ENCODE measurements around the gene TWIST2.

DNA sequence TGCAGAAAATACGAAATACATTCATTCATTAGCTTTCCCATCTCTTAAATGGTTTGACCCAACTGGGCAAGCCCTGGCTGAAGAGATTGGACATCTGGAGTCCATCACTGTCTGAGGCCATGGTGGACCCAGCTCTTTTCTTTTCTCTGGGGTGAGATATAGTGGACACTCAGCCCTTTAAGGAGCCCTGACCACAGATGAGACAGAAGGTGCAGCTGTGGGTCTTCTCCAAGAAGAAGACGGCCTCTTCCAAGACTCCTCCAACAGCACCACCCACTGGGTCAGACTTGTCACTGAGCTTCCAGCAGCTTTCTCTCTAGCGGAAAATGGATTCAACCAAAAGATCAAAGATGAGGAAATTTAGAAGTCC lies 27.2 kb downstream of the TWIST2 start:
- TF ChIP-seq RAD21 (IDR thresholded peaks at IDR 0.05; ENCODE audit: low read depth) (peak; percentile 33), TEAD4 (IDR thresholded peaks at IDR 0.05) (no peak), TAF1 (IDR thresholded peaks at IDR 0.05; ENCODE audit: low read depth) (no peak), YY1 (IDR thresholded peaks at IDR 0.05; ENCODE audit: low read depth) (no peak), MAX (IDR thresholded peaks at IDR 0.05) (no peak), EGR1 (IDR thresholded peaks at IDR 0.05) (no peak), EP300 (IDR thresholded peaks at IDR 0.05; ENCODE audit: borderline replicate concordance) (no peak), CREB1 (IDR thresholded peaks at IDR 0.05; ENCODE audit: low read depth) (no peak), NFIC (IDR thresholded peaks at IDR 0.05) (no peak), ZBTB7A (IDR thresholded peaks at IDR 0.05; ENCODE audit: low read depth) (no peak)
- TF ChIP-seq, protein P1, sequence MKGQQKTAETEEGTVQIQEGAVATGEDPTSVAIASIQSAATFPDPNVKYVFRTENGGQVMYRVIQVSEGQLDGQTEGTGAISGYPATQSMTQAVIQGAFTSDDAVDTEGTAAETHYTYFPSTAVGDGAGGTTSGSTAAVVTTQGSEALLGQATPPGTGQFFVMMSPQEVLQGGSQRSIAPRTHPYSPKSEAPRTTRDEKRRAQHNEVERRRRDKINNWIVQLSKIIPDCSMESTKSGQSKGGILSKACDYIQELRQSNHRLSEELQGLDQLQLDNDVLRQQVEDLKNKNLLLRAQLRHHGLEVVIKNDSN (IDR thresholded peaks at IDR 0.05): no peak
